ENCODE results near the gene F2RL3.
"Not testable (repeated sequence)": the region's sequence is repeated elsewhere in the genome, so short reads cannot be mapped to it uniquely, and the experiment has no call there.

The F2RL3 gene

GRCh38 chr19:16921766-16922591 lies 33.2 kb downstream of the F2RL3 start:
- no peak for DNase-seq (ENCODE audit: low read depth, low spot score)

GRCh38 chr19:16922592-16922934 lies 33.8 kb downstream of the F2RL3 start:
- DNase-seq (ENCODE audit: low read depth, low spot score) = no peak

GRCh38 chr19:16922949-16923348 lies 34.1 kb downstream of the F2RL3 start:
- no peak for DNase-seq (ENCODE audit: low read depth, low spot score)

- no peak for DNase-seq (ENCODE audit: low read depth, low spot score)
These were observed 39.1 kb downstream of the F2RL3 start for GRCh38 chr19:16927883-16928282.

- DNase-seq (ENCODE audit: low read depth, low spot score) = no peak
These were observed 39.6 kb downstream of the F2RL3 start for GRCh38 chr19:16928351-16928750.

GRCh38 chr19:16928916-16929315 lies 40.1 kb downstream of the F2RL3 start:
- no peak for DNase-seq (ENCODE audit: low read depth, low spot score)

- no peak for DNase-seq (ENCODE audit: low read depth, low spot score)
These were observed 42.0 kb downstream of the F2RL3 start for GRCh38 chr19:16930753-16931152.

- no peak for DNase-seq (ENCODE audit: low read depth, low spot score)
These were observed 42.5 kb downstream of the F2RL3 start for GRCh38 chr19:16931306-16931705.

GRCh38 chr19:16934489-16934888 lies 45.7 kb downstream of the F2RL3 start:
- no peak for DNase-seq (ENCODE audit: low read depth, low spot score)

- no peak for DNase-seq (ENCODE audit: low read depth, low spot score)
These were observed 48.1 kb downstream of the F2RL3 start for GRCh38 chr19:16936901-16937300.

- DNase-seq (ENCODE audit: low read depth, low spot score) = not testable (repeated sequence)
These were observed 49.0 kb downstream of the F2RL3 start for GRCh38 chr19:16937796-16938195.

- no peak for DNase-seq (ENCODE audit: low read depth, low spot score)
These were observed 49.4 kb downstream of the F2RL3 start for GRCh38 chr19:16938211-16938610.

GRCh38 chr19:16940063-16940462 lies 51.3 kb downstream of the F2RL3 start:
- not testable (repeated sequence) for DNase-seq (ENCODE audit: low read depth, low spot score)

- no peak for DNase-seq (ENCODE audit: low read depth, low spot score)
These were observed 51.8 kb downstream of the F2RL3 start for GRCh38 chr19:16940626-16941025.
